T-cell (primary cell): Measurements from ENCODE around the gene SBK2. TPM values are rescaled to one million over a fixed set of nuclear protein-coding genes. Genes with fewer than 3 reads are reported as not detected.
A peak's percentile ranks its signal among the peaks of the same experiment; 100 is the strongest.

ENCODE experiments used
- ATAC-seq, 4 experiments: fragments of 200-7000 bp in 3 of 4; fragments of 150-1000 bp in 1 of 4; cut with Tn5 transposase; replicated peaks in 1 of 4; 1 replicate in 3 of 4; 2 replicates in 1 of 4; pipeline ENCODE4 v1.10.0; 2021; ENCODE audit warnings: moderate library complexity in 3 of 4, mild to moderate bottlenecking in 2 of 4, moderate number of reproducible peaks in 1 of 4
- CTCF ChIA-PET, 2 donors: fragments of 300-600 bp; sonication (Branson Sonifier 250); formaldehyde crosslinking; loops; one replicate each; lab custom pipeline; 2022; ENCODE audit warnings: antibody characterized with exemption in 2 of 2; lab: Charles Lee
- POLR2A ChIA-PET, 2 donors: fragments of 300-600 bp; sonication (Branson Sonifier 250); formaldehyde crosslinking; loops; one replicate each; lab custom pipeline; 2022; ENCODE audit warnings: antibody characterized with exemption in 2 of 2; lab: Charles Lee
- DNase-seq, 35 experiments: peaks; one replicate each; pipeline versions ENCODE4 v3.0.0 to v3.0.0-alpha.2; 2013 to 2023
- H3K27ac ChIP-seq: one replicate; pipeline ENCODE4 v1.5.1; 2013; ENCODE audit warnings: low read length
- H3K27me3 ChIP-seq, 2 experiments: replicated peaks in 1 of 2; 1 replicate in 1 of 2; 2 replicates in 1 of 2; pipeline versions ENCODE4 v1.6.1 to v1.7.0; 2013; ENCODE audit warnings: low read length in 1 of 2, mixed read lengths in 1 of 2; ENCODE audit not compliant: control insufficient read depth in 2 of 2, insufficient read depth in 2 of 2; ENCODE audit errors: extremely low read depth in 1 of 2
- H3K36me3 ChIP-seq, 2 donors: 1 replicate in 1 of 2; 2 replicates in 1 of 2; pipeline versions ENCODE4 v1.6.1 to v1.7.0; 2013; ENCODE audit warnings: low read length in 1 of 2; ENCODE audit not compliant: control insufficient read depth in 2 of 2, insufficient read depth in 1 of 2; ENCODE audit errors: extremely low read depth in 1 of 2
- H3K4me1 ChIP-seq, 2 experiments: 1 replicate in 1 of 2; 2 replicates in 1 of 2; pipeline versions ENCODE4 v1.6.1 to v1.7.0; 2013; ENCODE audit warnings: low read length in 2 of 2, mixed read lengths in 1 of 2; ENCODE audit not compliant: insufficient read depth in 2 of 2, control insufficient read depth in 1 of 2; ENCODE audit errors: extremely low read depth in 1 of 2
- H3K4me3 ChIP-seq, 2 donors: 1 replicate in 1 of 2; 2 replicates in 1 of 2; pipeline versions ENCODE4 v1.5.1 to v1.7.0; 2013; ENCODE audit warnings: mild to moderate bottlenecking in 2 of 2, low read length in 1 of 2, moderate library complexity in 1 of 2; ENCODE audit not compliant: control insufficient read depth in 1 of 2; ENCODE audit errors: extremely low read depth in 1 of 2
- H3K9me3 ChIP-seq: 2 replicates; pipeline ENCODE4 v1.7.0; 2013
- H3K27ac Mint-ChIP-seq, 2 donors: one replicate each; pipeline ENCODE4 v1.8.0; 2020 to 2021; ENCODE audit warnings: mild to moderate bottlenecking in 2 of 2, mixed read lengths in 2 of 2
- H3K27me3 Mint-ChIP-seq, 2 donors: one replicate each; pipeline ENCODE4 v1.8.0; 2021 to 2022; ENCODE audit warnings: mixed read lengths in 2 of 2
- H3K36me3 Mint-ChIP-seq: one replicate; pipeline ENCODE4 v1.8.0; 2021; ENCODE audit warnings: mixed read lengths
- H3K4me1 Mint-ChIP-seq, 3 donors: one replicate each; pipeline ENCODE4 v1.8.0; 2020 to 2022; ENCODE audit warnings: mixed read lengths in 3 of 3, mild to moderate bottlenecking in 1 of 3
- H3K4me3 Mint-ChIP-seq, 3 donors: one replicate each; pipeline ENCODE4 v1.8.0; 2020 to 2022; ENCODE audit warnings: mild to moderate bottlenecking in 3 of 3, mixed read lengths in 3 of 3, moderate library complexity in 3 of 3
- H3K9me3 Mint-ChIP-seq, 3 donors: one replicate each; pipeline ENCODE4 v1.8.0; 2020 to 2022; ENCODE audit warnings: mixed read lengths in 3 of 3
- WGBS: methylation state at CpG from one replicate; pipeline ENCODE4 v1.1.5; 2013; ENCODE audit warnings: missing lambda C conversion rate; ENCODE audit not compliant: insufficient coverage; 5-methylcytosine and 5-hydroxymethylcytosine counted together
- total RNA-seq, 35 experiments: library from RNA in 6 of 35; stranded (reverse) in 6 of 35; fragments of 120-200 nt in 1 of 35; gene quantifications; one replicate each; pipeline versions ENCODE4 v1.2.1 to v1.2.4 and lab custom pipeline; 2013 to 2026

The SBK2 gene
- total RNA-seq, 5 donors from 2014 or later (not counting 1 experiment from before 2014, with no cell fraction given), result not detected

DNA sequence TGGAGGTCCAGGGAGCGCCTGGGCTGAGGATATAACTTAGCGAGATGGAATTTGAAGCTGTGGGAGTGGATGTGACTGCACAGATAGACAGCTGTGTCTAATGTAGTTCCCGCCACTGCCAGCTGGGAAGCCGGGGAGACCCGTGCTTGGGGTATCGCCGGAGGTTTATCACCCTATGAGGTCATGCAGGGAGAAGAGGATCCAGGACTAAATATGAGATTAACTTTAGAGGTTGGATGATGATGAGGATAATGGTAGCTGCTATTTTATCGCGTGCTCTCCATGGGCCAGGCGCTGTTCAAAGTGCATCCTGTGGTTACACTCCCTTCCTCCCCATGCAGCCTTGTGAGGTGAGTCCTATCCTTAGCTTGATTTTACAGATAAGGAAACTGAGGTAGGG is 28.8 kb downstream of the SBK2 start:
- no peak overlapping the region for H3K4me3 ChIP-seq
- no peak overlapping the region for H3K4me3 Mint-ChIP-seq
- H3K27me3 Mint-ChIP-seq, result peaks cover 14 to 35% of the 10 kb centered on the region in 2 donors
- no peaks in the 10 kb centered on the region for H3K9me3 Mint-ChIP-seq
- H3K4me1 ChIP-seq, result peaks cover 0 to 13% of the 10 kb centered on the region in 2 experiments
- DNase-seq (no peak), ATAC-seq (no peak)
- WGBS, result 72% methylated on average over 7 of the region's 10 CpGs
- H3K9me3 ChIP-seq, result no peaks in the 10 kb centered on the region
- no peaks in the 10 kb centered on the region for H3K36me3 Mint-ChIP-seq
- ChIA-PET CTCF (interaction anchor here in 1 of 2 donors (0.7 to 0.9 kb wide), 2 partner anchors 13 to 367 kb away, joined by 3 read pairs; no protein-coding TSS in a partner anchor), POLR2A (interaction anchor here in 1 of 2 donors (0.5 kb wide), 1 partner anchor 19 kb away, joined by 4 read pairs; no protein-coding TSS in a partner anchor)
- no peak overlapping the region for H3K27ac Mint-ChIP-seq
- peaks cover 7 to 10% (median 10%) of the 10 kb centered on the region in 3 donors for H3K4me1 Mint-ChIP-seq
- H3K27ac ChIP-seq, result no peak overlapping the region
- H3K36me3 ChIP-seq, result no peaks in the 10 kb centered on the region
- H3K27me3 ChIP-seq, result peaks cover 0 to 46% of the 10 kb centered on the region in 2 experiments

DNA sequence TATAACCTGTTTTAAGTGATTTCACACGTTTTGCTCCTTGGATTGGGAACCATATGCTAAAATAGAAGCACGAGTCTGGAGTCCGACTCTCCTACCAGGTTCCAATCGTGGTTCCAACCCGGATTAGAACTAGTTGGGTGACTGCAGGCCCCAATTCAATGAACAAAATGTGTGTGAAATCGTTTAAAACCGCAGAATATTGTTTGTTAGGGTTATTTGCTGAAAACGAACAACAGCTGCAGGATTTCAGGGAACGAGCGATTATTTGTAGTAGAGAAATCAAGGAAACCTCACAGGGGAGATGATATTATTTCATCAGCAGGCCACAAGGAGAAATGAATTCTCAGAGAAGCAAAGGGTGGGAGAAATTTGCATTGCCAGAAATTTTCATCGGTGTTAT is 32.0 kb downstream of the SBK2 start:
- Histone ChIP-seq H3K27ac (no peak overlapping the region), H3K4me3 (no peak overlapping the region), H3K36me3 (no peaks in the 10 kb centered on the region), H3K27me3 (peaks cover 0 to 22% of the 10 kb centered on the region in 2 experiments), H3K4me1 (peaks cover 0 to 15% of the 10 kb centered on the region in 2 experiments), H3K9me3 (no peaks in the 10 kb centered on the region)
- POLR2A ChIA-PET, result no interaction called here
- no peaks in the 10 kb centered on the region for H3K36me3 Mint-ChIP-seq
- no peak overlapping the region for H3K27ac Mint-ChIP-seq
- CTCF ChIA-PET, result interaction anchor here (0.6 to 2.4 kb wide), 9 partner anchors 13 to 345 kb away, joined by 3 to 21 read pairs (median 3); partner anchors contain the start of genes FIZ1 (in 1 of the 2) and ZNF865 (in 1 of the 2)
- WGBS, result 83% methylated on average over 10 of the region's 11 CpGs
- ATAC-seq, result no peak
- peaks cover 10 to 22% (median 13%) of the 10 kb centered on the region in 3 donors for H3K4me1 Mint-ChIP-seq
- peaks cover 7 to 14% of the 10 kb centered on the region in 2 donors for H3K27me3 Mint-ChIP-seq
- no peak overlapping the region for H3K4me3 Mint-ChIP-seq
- no peaks in the 10 kb centered on the region for H3K9me3 Mint-ChIP-seq
- no peak for DNase-seq

DNA sequence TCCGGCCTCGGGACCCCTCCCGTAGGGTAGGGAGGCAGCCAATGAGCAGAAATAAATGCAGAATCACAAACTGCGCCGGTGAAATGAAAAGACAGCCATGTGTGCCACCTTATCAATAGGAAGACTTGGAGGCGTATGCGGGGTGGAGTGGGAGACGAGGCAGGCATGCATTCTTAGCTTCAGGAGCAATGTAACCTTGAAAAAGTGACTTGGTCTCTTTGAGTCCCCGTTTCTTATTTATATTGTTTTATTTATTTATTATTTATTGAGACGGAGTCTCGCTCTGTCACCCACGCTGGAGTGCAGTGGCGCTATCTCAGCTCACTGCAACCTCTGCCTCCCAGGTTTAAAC is 32.7 kb downstream of the SBK2 start:
- H3K27ac ChIP-seq, result no peak overlapping the region
- H3K4me1 ChIP-seq, result peaks cover 0 to 15% of the 10 kb centered on the region in 2 experiments
- Mint-ChIP-seq H3K27ac (peak overlapping the region in 1 of 2 donors; percentile 77), H3K27me3 (peaks cover 7 to 11% of the 10 kb centered on the region in 2 donors), H3K4me3 (peak overlapping the region; percentile 73 to 78 (median 73)), H3K4me1 (peaks cover 10 to 22% (median 13%) of the 10 kb centered on the region in 3 donors), H3K36me3 (no peaks in the 10 kb centered on the region), H3K9me3 (no peaks in the 10 kb centered on the region)
- no peaks in the 10 kb centered on the region for H3K9me3 ChIP-seq
- POLR2A ChIA-PET, result interaction anchor here (0.5 to 0.8 kb wide), 3 partner anchors 42 to 150 kb away, joined by 3 to 10 read pairs (median 3); partner anchors contain the start of gene ZNF579 (in 1 of the 2)
- DNase-seq (no peak), ATAC-seq (no peak)
- no peaks in the 10 kb centered on the region for H3K36me3 ChIP-seq
- CTCF ChIA-PET, result interaction anchor here (0.7 to 2.4 kb wide), 28 partner anchors 13 to 419 kb away, joined by 3 to 21 read pairs (median 4); partner anchors contain the start of genes FIZ1 (in 1 of the 2), HSPBP1 (in 1 of the 2), ISOC2 (in 1 of the 2) and KMT5C (in 1 of the 2)
- H3K27me3 ChIP-seq, result peaks cover 0 to 19% of the 10 kb centered on the region in 2 experiments
- H3K4me3 ChIP-seq, result peak overlapping the region in 1 of 2 donors; percentile 50
- 0% methylated on average over 5 of the region's 13 CpGs for WGBS

DNA sequence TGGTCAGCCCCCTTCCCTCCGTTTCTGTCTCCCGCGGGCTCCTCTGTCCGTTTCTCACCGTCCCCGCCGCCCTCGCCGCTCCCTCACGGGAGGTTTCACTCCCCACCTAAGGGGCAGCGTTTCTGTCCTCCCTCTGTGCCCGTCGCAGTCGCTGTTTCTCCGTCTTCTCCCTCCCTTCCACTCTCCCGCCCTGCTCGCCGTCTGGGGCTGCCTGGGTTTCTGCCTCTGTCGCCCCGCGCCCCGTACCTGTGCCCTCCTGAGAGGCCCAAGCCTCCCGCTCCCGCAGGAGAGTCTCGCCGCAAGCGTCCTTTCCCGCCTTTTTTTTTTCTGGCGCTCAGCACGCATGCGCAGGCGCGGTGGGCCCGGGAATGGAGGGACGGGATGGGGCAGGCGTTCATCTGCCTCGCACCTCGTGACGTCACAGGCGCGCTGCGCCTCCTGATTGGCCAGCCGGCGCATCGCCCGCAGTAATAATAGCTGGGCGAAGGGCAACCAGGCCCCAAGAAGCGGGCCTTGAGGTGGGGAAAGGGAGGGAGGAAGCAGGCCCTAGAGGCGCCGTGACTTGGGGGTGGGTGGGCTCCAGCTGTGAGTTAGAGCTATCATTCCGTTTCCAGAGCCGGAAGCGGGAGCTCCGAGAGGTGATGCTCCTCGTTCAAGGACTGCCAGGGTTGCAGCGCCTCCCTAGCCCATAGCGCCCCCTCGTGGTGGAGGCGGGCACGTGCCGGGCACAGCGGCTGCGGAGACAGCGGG is 33.3 kb downstream of the SBK2 start:
- ChIA-PET POLR2A (interaction anchor here (0.5 to 0.8 kb wide), 4 partner anchors 42 to 151 kb away, joined by 3 to 10 read pairs (median 3); partner anchors contain the start of gene ZNF579 (in 1 of the 2)), CTCF (interaction anchor here (0.6 to 2.4 kb wide), 26 partner anchors 10 to 419 kb away, joined by 3 to 21 read pairs (median 4); partner anchors contain the start of genes HSPBP1 (in 1 of the 2), ISOC2 (in 1 of the 2), KMT5C (in 1 of the 2) and NAT14 (in 1 of the 2))
- Histone ChIP-seq H3K9me3 (no peaks in the 10 kb centered on the region), H3K4me1 (peaks cover 0 to 15% of the 10 kb centered on the region in 2 experiments), H3K36me3 (no peaks in the 10 kb centered on the region), H3K27ac (peak overlapping the region; percentile 2), H3K4me3 (peak overlapping the region; percentile 50 to 79), H3K27me3 (peaks cover 0 to 16% of the 10 kb centered on the region in 2 experiments)
- peak; percentile 94 to 97 (median 96) for ATAC-seq
- 7% methylated on average over 50 of the region's 64 CpGs for WGBS
- Mint-ChIP-seq H3K9me3 (no peaks in the 10 kb centered on the region), H3K36me3 (no peaks in the 10 kb centered on the region), H3K4me3 (peak overlapping the region; percentile 73 to 78 (median 73)), H3K27ac (peak overlapping the region; percentile 31 to 77), H3K4me1 (peaks cover 10 to 22% (median 13%) of the 10 kb centered on the region in 3 donors), H3K27me3 (peaks cover 7 to 8% of the 10 kb centered on the region in 2 donors)
- DNase-seq, result peak; percentile 75 to 96 (median 87)

DNA sequence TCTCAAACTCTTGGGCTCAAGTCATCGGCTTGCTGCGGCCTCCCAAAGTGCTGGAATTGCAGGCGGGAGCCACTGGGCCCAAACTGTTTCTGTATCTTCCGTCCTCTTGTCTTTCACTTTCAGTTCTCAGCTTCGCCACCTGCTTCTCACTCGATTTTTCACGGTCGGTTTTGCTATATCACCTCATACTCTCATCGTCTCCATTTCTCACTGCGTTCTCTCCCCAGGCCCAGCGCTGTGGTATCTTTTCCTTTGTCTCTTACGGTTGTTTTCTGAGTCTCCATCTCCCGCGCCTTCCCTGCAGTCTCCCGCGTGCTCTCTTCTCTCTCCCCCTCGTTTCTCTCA is 33.8 kb downstream of the SBK2 start:
- Histone ChIP-seq H3K4me3 (peak overlapping the region; percentile 50 to 79), H3K9me3 (no peaks in the 10 kb centered on the region), H3K36me3 (no peaks in the 10 kb centered on the region), H3K27ac (no peak overlapping the region), H3K4me1 (peaks cover 0 to 15% of the 10 kb centered on the region in 2 experiments), H3K27me3 (peaks cover 0 to 12% of the 10 kb centered on the region in 2 experiments)
- 70% methylated on average over 16 of the region's 17 CpGs for WGBS
- Mint-ChIP-seq H3K36me3 (no peaks in the 10 kb centered on the region), H3K4me3 (peak overlapping the region; percentile 73 to 78 (median 73)), H3K27ac (peak overlapping the region; percentile 62 to 77), H3K27me3 (peaks cover 5 to 6% of the 10 kb centered on the region in 2 donors), H3K4me1 (peaks cover 10 to 22% (median 13%) of the 10 kb centered on the region in 3 donors), H3K9me3 (no peaks in the 10 kb centered on the region)
- DNase-seq, result peak in 1 of 35 experiments; percentile 39
- CTCF ChIA-PET, result interaction anchor here (0.8 to 2.4 kb wide), 12 partner anchors 26 to 418 kb away, joined by 3 to 21 read pairs (median 8); partner anchors contain the start of genes HSPBP1 (in 1 of the 2), ISOC2 (in 1 of the 2), KMT5C (in 1 of the 2) and ZNF784 (in 1 of the 2)
- ATAC-seq, result no peak
- POLR2A ChIA-PET, result no interaction called here
